Natural killer cell (primary cell): ENCODE data around the gene NAA10. TPM values are rescaled to one million over a fixed set of nuclear protein-coding genes. Genes with fewer than 3 reads are reported as not detected.

ENCODE experiments used
- ATAC-seq, 3 donors: fragments of 150-1000 bp in 2 of 3; fragments of 200-7000 bp in 1 of 3; cut with Tn5 transposase; 1 replicate in 1 of 3; 2 replicates in 2 of 3; pipeline ENCODE4 v1.10.0; 2021; ENCODE audit warnings: mild to moderate bottlenecking in 2 of 3, moderate library complexity in 2 of 3
- DNase-seq, 2 donors: peaks; one replicate each; pipeline versions ENCODE4 v3.0.0 to v3.0.0-alpha.2; 2013 to 2021; ENCODE audit warnings: mixed read lengths in 1 of 2
- H3K27ac ChIP-seq: one replicate; pipeline ENCODE4 v1.5.1; 2013; ENCODE audit warnings: mild to moderate bottlenecking, low read length
- H3K27me3 ChIP-seq: one replicate; pipeline ENCODE4 v1.6.1; 2013; ENCODE audit warnings: low read length; ENCODE audit not compliant: control insufficient read depth, insufficient read depth
- H3K36me3 ChIP-seq: one replicate; pipeline ENCODE4 v1.6.1; 2013; ENCODE audit warnings: low read length; ENCODE audit not compliant: control insufficient read depth, insufficient read depth
- H3K4me1 ChIP-seq: one replicate; pipeline ENCODE4 v1.6.1; 2013; ENCODE audit warnings: low read length; ENCODE audit not compliant: control insufficient read depth, insufficient read depth
- H3K4me3 ChIP-seq: one replicate; pipeline ENCODE4 v1.5.1; 2013; ENCODE audit warnings: low read length
- H3K9me3 ChIP-seq: one replicate; pipeline ENCODE4 v1.6.1; 2013; ENCODE audit warnings: low read length; ENCODE audit not compliant: control insufficient read depth, insufficient read depth
- H3K27ac Mint-ChIP-seq, 2 donors: one replicate each; pipeline ENCODE4 v1.8.0; 2022; ENCODE audit warnings: mild to moderate bottlenecking in 2 of 2, mixed read lengths in 2 of 2, moderate library complexity in 1 of 2
- H3K27me3 Mint-ChIP-seq, 2 donors: one replicate each; pipeline ENCODE4 v1.8.0; 2022; ENCODE audit warnings: low read depth in 2 of 2, mixed read lengths in 2 of 2
- H3K36me3 Mint-ChIP-seq: one replicate; pipeline ENCODE4 v1.8.0; 2022; ENCODE audit warnings: mixed read lengths
- H3K4me1 Mint-ChIP-seq, 2 donors: one replicate each; pipeline ENCODE4 v1.8.0; 2022; ENCODE audit warnings: mixed read lengths in 2 of 2
- H3K4me3 Mint-ChIP-seq: one replicate; pipeline ENCODE4 v1.8.0; 2022; ENCODE audit warnings: mild to moderate bottlenecking, moderate library complexity, mixed read lengths
- H3K9me3 Mint-ChIP-seq, 2 donors: one replicate each; pipeline ENCODE4 v1.8.0; 2022; ENCODE audit warnings: mixed read lengths in 2 of 2
- WGBS: methylation state at CpG from one replicate; pipeline ENCODE4 v1.1.7; 2013; ENCODE audit warnings: missing lambda C conversion rate; ENCODE audit not compliant: insufficient coverage; 5-methylcytosine and 5-hydroxymethylcytosine counted together
- intact Hi-C: fragments of 100-400 bp; cut with micrococcal nuclease; formaldehyde crosslinking; loops from one replicate; pipeline ENCODE4 v1.14.2; 2022
- total RNA-seq, 4 donors: library from RNA; stranded (reverse); fragments of 120-200 nt in 1 of 4; gene quantifications; one replicate each; pipeline versions ENCODE4 v1.2.3 to v1.2.4, GENCODE V29; 2013 to 2022
- TF ChIP-seq, protein P1 (sequence below): fragments of 200-600 bp; IDR thresholded peaks from one replicate; pipeline ENCODE4 v1.8.0; 2022; ENCODE audit warnings: antibody characterized with exemption

Gene NAA10
- total RNA-seq, 3 donors from 2014 or later (not counting 1 experiment from before 2014, with no cell fraction given), result 63.4 to 82.3 (median 73.1) TPM

DNA sequence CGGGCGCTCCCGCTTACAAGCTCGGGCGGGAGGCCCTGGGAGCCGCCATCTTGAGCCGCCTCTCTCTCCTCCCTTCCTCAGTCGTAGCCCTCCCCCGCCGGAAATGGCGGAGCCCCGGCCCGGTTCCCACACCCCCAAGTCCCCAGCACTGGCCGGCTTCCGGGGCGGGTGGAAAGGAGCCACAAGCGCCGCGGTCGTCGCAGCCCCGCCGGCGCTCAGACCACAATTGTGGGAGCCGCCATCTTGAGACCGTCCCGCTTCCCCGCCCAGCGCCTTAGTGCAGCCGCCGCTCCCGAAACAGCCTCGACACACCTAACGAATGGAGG, 36.2 kb upstream of the NAA10 start:
- Mint-ChIP-seq H3K36me3 (no peaks in the 10 kb centered on the region), H3K27me3 (no peaks in the 10 kb centered on the region), H3K4me3 (peak overlapping the region; percentile 100), H3K9me3 (no peaks in the 10 kb centered on the region), H3K4me1 (peaks cover 43 to 46% of the 10 kb centered on the region in 2 donors), H3K27ac (peak overlapping the region; percentile 99 to 100)
- under 1% methylated on average over 34 of the region's 34 CpGs for WGBS
- Histone ChIP-seq H3K4me1 (peaks cover 57% of the 10 kb centered on the region), H3K4me3 (peak overlapping the region; percentile 97), H3K9me3 (no peaks in the 10 kb centered on the region), H3K27me3 (no peaks in the 10 kb centered on the region), H3K27ac (peak overlapping the region; percentile 100), H3K36me3 (no peaks in the 10 kb centered on the region)
- ATAC-seq (peak; percentile 39 to 68 (median 56)), DNase-seq (peak; percentile 78 to 90)
- intact Hi-C loops, result loop anchor here (2.0 kb wide), 1 partner anchor 402 kb away; no protein-coding TSS in a partner anchor
- TF ChIP-seq, protein P1, sequence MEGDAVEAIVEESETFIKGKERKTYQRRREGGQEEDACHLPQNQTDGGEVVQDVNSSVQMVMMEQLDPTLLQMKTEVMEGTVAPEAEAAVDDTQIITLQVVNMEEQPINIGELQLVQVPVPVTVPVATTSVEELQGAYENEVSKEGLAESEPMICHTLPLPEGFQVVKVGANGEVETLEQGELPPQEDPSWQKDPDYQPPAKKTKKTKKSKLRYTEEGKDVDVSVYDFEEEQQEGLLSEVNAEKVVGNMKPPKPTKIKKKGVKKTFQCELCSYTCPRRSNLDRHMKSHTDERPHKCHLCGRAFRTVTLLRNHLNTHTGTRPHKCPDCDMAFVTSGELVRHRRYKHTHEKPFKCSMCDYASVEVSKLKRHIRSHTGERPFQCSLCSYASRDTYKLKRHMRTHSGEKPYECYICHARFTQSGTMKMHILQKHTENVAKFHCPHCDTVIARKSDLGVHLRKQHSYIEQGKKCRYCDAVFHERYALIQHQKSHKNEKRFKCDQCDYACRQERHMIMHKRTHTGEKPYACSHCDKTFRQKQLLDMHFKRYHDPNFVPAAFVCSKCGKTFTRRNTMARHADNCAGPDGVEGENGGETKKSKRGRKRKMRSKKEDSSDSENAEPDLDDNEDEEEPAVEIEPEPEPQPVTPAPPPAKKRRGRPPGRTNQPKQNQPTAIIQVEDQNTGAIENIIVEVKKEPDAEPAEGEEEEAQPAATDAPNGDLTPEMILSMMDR, result no peak

DNA sequence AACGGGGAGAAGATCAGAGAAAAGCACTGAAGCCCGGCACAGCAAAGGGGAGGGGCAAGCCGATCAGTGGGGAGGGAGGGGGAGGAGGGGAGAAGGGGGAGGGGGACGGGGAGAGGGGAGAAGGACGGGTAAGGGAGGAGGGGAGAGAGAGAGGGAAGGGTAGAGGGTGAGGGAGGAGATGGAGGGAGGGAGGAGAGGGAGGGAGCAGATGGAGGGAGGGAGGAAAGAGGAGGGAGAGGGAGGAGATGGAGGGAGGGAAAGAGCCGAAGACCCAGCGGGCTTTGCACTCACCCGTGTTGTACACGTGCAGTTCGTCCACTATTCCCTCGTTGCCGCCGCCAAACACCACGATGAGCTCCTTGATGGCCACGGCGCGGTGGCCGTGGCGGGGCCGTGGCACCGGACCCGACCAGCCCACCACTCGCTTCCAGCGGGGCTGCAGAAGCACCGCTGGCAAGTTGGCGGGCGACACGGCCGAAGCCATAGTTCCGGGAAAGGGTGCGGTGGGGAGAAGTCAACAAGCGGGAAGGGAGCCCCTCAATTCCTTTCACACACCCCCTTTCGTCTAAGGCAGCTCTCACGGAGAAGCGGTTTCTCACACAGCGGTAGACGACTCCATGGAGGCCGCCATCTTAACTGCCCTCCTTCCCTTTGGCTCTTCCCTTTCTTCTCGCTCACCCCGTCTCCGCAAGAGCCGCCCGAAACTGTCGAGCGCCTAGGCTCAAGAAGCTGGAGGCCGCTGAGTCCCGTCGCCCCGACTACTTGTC, 35.7 kb upstream of the NAA10 start:
- under 1% methylated on average over 44 of the region's 49 CpGs for WGBS
- TF ChIP-seq, protein P1, result no peak
- Mint-ChIP-seq H3K4me3 (peak overlapping the region; percentile 100), H3K27ac (peak overlapping the region; percentile 99 to 100), H3K4me1 (peaks cover 45 to 52% of the 10 kb centered on the region in 2 donors), H3K36me3 (no peaks in the 10 kb centered on the region), H3K9me3 (no peaks in the 10 kb centered on the region), H3K27me3 (no peaks in the 10 kb centered on the region)
- Histone ChIP-seq H3K4me3 (peak overlapping the region; percentile 97), H3K4me1 (peaks cover 62% of the 10 kb centered on the region), H3K9me3 (no peaks in the 10 kb centered on the region), H3K27ac (peak overlapping the region; percentile 100), H3K27me3 (no peaks in the 10 kb centered on the region), H3K36me3 (no peaks in the 10 kb centered on the region)
- peak; percentile 4 to 14 (median 12) for ATAC-seq
- peak in 1 of 2 donors; percentile 74 for DNase-seq
- intact Hi-C loops, result loop anchor here (2.0 kb wide), 1 partner anchor 402 kb away; no protein-coding TSS in a partner anchor

DNA sequence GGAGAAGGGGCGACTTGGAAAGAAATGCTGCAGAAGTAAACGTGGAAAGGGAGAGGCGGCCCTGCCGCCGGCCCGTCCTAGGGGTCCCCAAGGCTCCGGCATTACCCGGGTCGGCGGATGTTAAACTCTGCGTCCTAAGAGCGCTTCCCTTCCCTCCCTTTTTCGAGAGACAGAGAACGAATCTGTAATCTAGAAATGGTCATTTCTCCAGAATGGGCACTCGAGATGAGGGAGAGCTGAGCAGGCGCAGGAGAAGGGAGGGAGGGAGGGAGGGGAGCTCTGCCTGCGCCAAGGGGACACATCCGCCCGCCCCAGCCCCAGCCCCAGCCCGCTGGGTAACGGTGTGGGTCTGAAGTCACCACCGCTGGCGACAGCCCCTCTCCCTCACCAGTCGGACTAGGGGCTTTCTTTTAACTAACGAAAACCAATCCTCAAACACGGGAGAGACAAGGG, 35.1 kb upstream of the NAA10 start:
- no peak for DNase-seq

More for the DNA sequence above, 35.1 kb upstream of the NAA10 start:
- TF ChIP-seq, protein P1, result no peak
- 1% methylated on average over 18 of the region's 26 CpGs for WGBS
- H3K27ac Mint-ChIP-seq, result peak overlapping the region; percentile 99 to 100
- Histone ChIP-seq H3K36me3 (no peaks in the 10 kb centered on the region), H3K27ac (peak overlapping the region; percentile 83), H3K4me3 (peak overlapping the region; percentile 97), H3K27me3 (no peaks in the 10 kb centered on the region), H3K4me1 (peaks cover 67% of the 10 kb centered on the region), H3K9me3 (no peaks in the 10 kb centered on the region)
- no peaks in the 10 kb centered on the region for H3K9me3 Mint-ChIP-seq
- H3K27me3 Mint-ChIP-seq, result no peaks in the 10 kb centered on the region
- peak overlapping the region; percentile 100 for H3K4me3 Mint-ChIP-seq
- no peak for ATAC-seq
- intact Hi-C loops, result loop anchor here (2.0 to 5.0 kb wide), 3 partner anchors 43 to 403 kb away; partner anchors contain the start of genes ARHGAP4 and PLXNB3
- H3K4me1 Mint-ChIP-seq, result peaks cover 45 to 56% of the 10 kb centered on the region in 2 donors
- no peaks in the 10 kb centered on the region for H3K36me3 Mint-ChIP-seq
